Activated CD4-positive, alpha-beta T cell treated with anti-CD3 and anti-CD28 coated beads, Interleukin-2, amount 50 U/mL, for 24 hours (primary cell): Measurements from ENCODE around the gene DPY30.

ENCODE experiments used
- DNase-seq, 2 donors: peaks; one replicate each; pipeline ENCODE4 v3.0.0-alpha.2; 2020; ENCODE audit warnings: low read depth in 1 of 2, low spot score in 1 of 2

DPY30 gene

DNA sequence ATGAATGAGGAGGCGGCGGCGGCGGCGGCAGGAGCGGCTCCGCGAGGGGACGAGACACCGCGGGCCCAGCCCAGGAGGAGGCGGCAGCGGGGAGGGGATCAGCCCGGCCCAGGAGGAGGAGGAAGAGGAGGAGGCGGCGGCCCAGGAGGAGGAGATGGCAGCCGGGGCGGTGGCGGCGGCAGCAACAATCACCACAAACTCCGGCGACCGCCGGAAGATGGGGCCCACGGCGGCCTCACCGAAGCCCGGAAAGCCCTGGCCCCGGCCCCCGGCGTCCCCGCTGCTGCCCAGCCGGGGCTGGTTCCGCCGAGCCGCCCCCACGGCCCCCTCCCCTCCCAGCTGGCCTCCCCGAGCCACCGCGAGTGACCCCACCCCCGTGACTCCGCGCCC, 29.3 kb downstream of the DPY30 start:
- peak; percentile 36 to 42 for DNase-seq

DNA sequence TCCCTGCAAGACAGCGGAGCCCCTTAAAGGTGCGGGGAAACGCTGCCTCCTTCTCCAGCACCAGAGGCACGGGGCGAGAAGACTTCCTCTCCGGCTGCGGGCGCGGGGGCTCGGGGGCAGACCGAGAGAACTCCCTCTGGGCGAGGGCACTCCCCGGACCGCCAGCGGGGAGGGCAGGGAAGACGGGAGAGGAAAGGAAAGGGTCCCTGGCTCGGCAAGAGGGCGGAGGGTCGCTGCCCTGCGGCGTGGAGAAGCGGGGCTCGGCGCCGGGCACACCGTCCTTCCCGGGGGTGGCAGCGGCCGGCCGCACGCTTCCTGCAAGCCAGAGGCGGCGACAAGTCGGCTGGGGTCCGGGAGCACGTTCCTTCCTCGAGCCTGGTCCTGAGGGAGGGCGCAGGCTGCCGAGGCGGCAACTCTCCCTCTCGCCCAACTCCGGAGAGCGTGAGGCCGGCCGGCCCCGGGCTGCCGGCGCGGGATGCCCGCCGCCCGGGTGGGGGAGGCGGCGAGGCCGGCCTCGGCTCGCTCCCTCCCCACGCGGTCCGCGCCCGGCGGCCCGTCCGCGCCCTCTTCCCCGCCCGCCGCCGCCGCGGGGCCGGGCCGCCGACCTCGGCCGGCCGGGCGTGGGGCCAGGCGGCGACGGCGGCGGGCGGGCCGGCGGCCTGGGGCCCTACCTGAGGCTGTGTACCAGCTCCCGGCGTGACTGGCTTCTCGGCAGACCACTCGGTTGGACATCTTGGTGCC, 29.9 kb downstream of the DPY30 start:
- DNase-seq, result peak; percentile 17

DNA sequence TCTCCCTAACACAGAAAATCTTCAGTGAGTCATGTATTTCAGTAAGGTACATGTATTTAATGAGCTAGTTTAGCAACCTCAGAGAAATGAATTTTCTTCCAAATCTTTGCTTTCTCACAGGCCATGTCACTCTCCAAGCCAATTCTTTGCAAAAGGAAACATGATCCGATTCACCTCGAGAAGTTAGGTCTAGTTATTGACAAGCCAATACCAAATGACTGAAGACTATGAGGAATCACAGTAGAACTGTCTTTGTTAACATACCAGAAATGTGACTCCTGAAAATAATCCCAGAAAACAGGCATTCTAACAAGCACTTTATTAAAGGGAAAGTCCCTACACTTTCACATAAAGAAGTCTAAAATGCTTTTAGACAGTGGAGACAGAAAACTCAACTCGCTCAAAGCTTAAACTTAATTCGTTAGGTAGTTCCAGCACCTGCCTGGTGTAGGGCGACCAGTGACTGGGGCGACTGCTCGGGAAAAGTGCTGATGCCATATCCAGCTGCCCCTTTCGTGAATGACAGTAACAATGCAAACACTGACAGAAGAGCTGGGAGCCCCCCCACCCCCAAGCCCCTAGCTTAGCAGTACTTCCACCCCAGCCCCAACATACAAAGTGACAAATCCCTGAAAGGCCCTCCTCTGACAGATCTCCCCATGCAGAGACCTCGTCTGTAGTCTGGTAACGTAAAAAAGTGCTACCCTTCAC, 30.6 kb downstream of the DPY30 start:
- DNase-seq, result peak; percentile 2 to 6

- DNase-seq, result no peak
These were observed 32.5 kb downstream of the DPY30 start for GRCh38 chr2:32007121-32007391.

DNA sequence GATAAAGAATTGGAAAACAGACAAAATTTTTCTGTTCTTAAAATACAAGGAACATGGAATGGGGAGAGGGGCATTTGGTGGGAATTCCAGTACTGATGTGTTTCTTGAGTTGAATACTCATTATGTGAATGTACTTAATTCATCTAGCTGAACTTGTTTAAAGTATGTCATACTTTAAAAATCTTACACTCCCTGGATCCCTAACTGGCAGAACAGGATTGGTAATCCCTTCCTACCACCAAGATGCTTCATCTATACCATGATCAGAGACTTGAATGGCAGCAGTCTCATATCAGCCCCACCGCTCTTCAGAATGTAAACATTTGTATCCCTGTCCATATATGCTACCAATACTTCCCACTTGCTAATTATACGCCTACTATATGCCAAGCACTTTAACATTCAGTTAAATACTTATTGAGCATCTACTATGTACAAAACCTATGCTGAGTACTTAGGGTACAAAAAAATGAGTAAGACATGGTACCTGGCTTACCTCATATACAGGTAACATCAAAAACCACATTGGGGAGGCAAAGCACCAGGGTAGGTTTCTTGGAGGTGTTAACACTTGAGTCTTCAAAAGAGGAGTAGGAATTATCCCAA, 34.1 kb downstream of the DPY30 start:
- DNase-seq, result no peak

- no peak for DNase-seq
These were observed 35.8 kb downstream of the DPY30 start for GRCh38 chr2:32003791-32004190.

DNA sequence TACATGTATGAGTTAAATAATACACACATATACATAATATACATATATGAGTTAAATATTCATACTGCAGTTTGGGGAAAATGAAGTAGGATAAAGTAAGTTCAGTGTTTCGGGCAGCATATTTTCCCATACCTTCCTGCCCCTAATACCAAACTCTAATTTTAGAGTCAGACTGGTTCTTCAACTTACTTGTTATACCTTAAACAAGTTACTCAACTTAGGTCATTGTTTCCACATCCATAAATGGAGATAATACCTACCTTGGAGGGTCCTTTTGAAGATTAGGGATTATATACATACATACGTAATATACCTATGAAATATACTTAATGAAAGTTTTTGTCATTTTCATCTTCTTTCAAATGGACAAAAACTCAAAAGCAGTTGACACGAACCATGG, 37.2 kb downstream of the DPY30 start:
- DNase-seq, result no peak

- no peak for DNase-seq
These were observed 40.2 kb downstream of the DPY30 start for GRCh38 chr2:31999438-31999837.

DNA sequence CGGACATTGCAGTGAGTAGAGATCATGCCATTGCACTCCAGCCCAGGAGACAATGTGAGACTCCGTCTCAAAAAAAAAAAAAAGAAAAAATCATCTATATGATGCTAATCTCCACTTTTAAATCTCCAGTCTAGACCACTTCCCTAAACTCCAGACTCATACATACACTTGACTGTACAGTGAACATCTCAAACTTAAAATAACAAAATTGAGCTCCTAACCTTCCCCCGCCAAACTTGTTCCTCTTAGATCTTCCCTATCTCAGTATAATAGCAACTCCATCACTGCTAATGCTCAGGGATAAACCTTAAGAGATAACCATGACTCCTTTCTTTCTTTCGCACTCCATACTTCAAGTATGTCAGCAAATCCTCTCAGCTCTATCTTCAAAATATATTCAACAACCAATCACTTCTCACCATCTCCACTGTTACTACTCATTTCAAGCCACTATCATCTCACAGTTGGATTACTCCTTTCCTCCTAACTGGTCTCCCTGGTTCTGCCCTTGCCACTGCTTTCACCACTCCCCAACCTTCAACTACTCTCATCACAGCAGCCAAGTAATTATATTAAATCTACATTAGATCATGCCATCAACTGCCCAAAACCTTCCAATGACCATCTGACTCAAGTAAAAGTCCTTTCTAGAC, 40.7 kb downstream of the DPY30 start:
- DNase-seq, result no peak

- no peak for DNase-seq
These were observed 42.0 kb downstream of the DPY30 start for GRCh38 chr2:31997653-31998052.

- no peak for DNase-seq
These were observed 42.9 kb downstream of the DPY30 start for GRCh38 chr2:31996571-31997150.

DNA sequence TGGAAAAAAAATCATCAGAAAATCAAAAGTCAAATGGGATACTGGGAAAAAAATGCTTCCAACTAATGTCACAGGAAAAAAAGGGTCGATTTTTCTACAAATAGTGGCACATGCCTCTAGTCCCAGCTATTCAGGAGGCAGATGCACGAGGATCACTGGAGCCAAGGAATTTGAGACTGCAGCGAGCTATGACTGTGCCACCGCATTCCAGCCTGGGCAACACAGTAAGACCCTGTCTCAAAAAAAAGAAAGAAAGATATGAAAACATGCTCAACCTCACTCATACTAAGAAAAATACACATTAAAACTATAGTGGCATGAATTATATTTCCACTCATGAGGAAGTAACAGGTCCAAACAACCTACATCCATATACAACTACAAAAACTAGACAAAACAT, 46.7 kb downstream of the DPY30 start:
- no peak for DNase-seq

DNA sequence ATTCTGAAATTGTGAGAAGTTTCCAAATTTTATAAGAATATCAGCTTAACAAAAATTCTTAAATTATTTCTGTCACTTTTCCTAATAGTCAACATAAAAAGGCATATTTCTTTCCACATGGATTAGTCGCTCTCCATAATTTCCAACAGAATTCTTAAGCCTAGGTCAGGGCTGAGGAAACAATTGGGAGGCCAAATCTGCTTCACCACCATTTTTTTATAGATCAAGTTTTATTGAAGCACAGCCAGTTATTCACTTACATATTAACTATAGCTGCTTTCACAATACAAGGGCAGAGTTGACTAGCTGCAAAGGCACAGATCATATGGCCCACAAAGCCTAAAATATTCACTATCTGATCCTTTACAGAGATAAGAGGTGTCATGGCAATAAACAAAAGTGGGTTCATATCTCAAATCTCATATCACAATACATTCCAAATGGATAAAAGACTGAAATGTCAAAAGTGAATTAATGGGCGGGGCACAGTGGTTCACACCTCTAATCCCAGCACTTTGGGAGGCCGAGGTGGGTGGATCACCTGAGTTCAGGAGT, 47.5 kb downstream of the DPY30 start:
- no peak for DNase-seq

DNA sequence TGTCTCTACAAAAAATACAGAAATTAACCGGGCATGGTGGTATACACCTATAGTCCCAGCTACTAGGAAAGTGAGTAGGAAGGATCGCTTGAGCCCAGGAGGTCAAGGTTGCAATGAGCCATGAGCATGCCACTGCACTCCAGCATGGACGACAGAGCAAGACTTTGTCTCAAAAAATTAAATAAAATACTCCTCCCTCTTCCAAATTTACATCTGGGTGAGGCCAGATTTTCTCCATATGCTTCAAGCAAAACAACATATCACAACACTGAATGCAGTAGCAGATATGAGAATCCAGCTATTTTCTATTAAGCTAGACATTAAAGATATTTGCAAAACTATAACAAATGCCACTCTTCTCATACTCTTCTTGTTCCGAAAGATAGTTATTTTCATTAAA, 49.7 kb downstream of the DPY30 start:
- no peak for DNase-seq

- no peak for DNase-seq
These were observed 52.0 kb downstream of the DPY30 start for GRCh38 chr2:31987454-31988220.

GRCh38 chr2:31986906-31987305, 52.7 kb downstream of the DPY30 start:
- no peak for DNase-seq

DNA sequence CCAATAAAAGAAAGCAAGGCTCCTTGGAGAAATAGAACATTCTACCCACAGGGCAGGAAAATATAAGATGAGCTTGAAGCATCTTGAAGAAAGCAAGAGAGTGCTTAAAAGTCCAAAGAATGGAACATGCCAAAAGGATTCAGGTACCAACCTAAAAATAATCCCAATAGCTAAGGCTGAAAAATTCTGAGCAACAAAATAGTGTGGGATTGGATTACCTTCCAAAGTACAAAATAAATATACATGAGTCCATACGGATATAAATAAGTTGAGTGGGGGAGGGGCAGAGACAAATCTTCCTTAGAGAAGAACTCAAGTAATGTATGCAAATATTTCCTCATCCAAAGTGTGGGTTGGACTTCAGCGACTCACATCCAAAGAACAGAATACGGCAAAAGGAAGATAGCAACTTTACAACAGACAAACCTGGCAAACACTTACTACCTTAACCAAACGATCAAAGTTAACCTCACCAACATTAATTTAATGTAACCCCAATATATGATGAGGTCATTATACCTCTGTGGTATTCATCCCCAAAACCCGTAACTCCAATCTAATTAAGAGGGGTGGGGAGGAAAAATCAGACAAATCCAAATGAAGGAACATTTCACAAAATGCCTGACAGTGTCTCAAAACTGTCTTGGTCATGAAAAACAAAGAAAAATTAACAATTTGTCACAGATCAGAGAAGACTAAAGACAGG, 55.7 kb downstream of the DPY30 start:
- DNase-seq, result no peak

DNA sequence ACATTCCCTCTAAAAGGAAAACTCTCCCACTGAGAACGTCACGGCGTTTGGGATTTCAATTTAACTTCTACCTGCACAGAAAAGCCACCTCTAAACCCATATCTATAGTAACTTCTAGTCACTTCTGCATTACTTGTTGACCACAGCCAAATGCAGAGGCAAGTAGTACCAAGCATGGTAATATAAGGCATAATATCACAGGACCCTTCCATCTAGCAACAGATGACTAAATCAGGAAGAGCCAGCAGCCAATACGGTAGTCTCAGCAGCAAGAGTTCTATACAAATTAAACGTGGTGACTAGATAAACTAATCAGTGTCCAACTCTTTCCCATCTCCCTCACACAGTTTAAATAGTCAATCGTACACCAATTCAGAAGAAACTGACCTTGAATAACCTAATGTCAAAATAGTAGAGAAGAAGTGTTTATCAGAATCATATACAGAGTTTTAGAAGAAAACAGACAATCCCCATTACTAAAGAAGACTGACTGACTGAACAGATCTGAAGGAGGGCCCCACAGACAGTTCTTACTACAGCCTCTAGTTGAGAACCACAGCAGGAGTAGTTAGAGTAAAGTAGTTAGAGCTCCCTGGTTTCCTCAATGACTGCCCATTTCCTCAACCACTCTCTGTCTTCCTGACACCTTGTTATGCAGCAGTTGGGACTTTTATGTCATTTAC, 58.8 kb downstream of the DPY30 start:
- DNase-seq, result no peak

DNA sequence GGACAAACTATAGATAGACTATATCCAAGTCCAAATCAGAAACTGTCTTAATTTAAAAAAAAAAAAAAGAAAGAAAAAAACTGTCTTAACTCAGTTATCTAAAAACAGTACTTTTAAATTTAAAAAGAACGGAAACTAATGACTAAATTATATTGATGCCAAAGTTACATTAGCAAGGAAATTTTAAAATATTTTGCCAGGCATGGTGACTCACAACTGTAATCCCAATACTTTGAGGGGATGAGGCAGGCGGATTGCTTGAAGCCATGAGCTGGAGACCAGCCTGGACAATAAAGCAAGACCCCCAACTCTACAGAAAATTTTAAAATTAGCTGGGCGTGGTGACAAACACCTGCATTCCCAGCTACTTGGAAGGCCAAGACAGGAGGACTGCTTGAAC, 59.6 kb downstream of the DPY30 start:
- DNase-seq, result no peak

DNA sequence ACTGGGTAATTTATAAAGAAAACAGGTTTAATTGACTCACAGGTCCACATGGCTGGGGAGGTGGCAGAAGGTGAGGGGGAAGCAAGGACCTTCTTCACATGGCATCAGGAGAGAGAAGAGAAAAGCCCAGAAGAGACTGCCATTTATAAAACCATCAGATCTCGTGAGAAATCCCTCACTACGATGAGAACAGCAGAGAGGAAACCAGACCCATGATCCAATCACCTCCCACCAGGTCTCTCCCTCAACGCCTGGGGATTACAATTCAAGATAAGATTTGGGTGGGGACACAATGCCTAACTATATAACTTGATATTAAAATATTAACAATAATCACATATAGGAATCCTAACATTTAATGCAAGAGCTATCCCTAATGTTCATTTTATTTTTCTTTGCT, 60.6 kb downstream of the DPY30 start:
- no peak for DNase-seq
